H1 (cell line): ENCODE data around the gene GPX4. TPM values are rescaled to one million over a fixed set of nuclear protein-coding genes. Genes with fewer than 3 reads are reported as not detected.

ENCODE experiments used
- ATF2 ChIP-seq: IDR thresholded peaks from 2 replicates; pipeline ENCODE4 v1.6.1; 2012; ENCODE audit warnings: low read length, inconsistent platforms
- BCL11A ChIP-seq, 2 experiments: IDR thresholded peaks; one replicate each; pipeline ENCODE4 v1.6.1; 2011; ENCODE audit warnings: low read depth in 2 of 2, low read length in 2 of 2, mild to moderate bottlenecking in 2 of 2
- CBX5 ChIP-seq: fragments of 300-800, 300-1000 bp; sonication (generic); IDR thresholded peaks from 2 replicates; pipeline ENCODE4 v1.7.1; 2016; ENCODE audit warnings: antibody characterized with exemption, low read length, low read depth
- CTBP2 ChIP-seq: IDR thresholded peaks from 2 replicates; pipeline ENCODE4 v1.7.0; 2011; ENCODE audit warnings: borderline replicate concordance, mild to moderate bottlenecking, moderate library complexity, mixed read lengths, low read length; ENCODE audit not compliant: insufficient read depth, insufficient read length
- HDAC6 ChIP-seq: IDR thresholded peaks from one replicate; pipeline ENCODE4 v1.7.1; 2012; ENCODE audit warnings: low read depth, mild to moderate bottlenecking, inconsistent platforms, low read length, moderate library complexity
- JUND ChIP-seq: IDR thresholded peaks from 2 replicates; pipeline ENCODE4 v1.6.1; 2011; ENCODE audit warnings: mild to moderate bottlenecking, improper control_type of control experiment, low read length
- USF2 ChIP-seq: IDR thresholded peaks from 2 replicates; pipeline ENCODE4 v1.6.1; 2011; ENCODE audit warnings: low read length, improper control_type of control experiment
- YY1 ChIP-seq: IDR thresholded peaks from 2 replicates; pipeline ENCODE4 v1.6.1; 2011; ENCODE audit warnings: low read depth, mild to moderate bottlenecking, low read length
- polyA plus RNA-seq, 7 experiments: library from polyadenylated mRNA; depleted of rRNA in 3 of 7; stranded (reverse) in 5 of 7; unstranded in 2 of 7; fragments of >200 nt in 5 of 7; fragments of 200-250 nt in 2 of 7; gene quantifications; 1 replicate in 5 of 7; 2 replicates in 1 of 7; 4 replicates in 1 of 7; pipeline versions ENCODE4 v1.2.1 to v1.2.3, GENCODE V29; 2011 to 2013; ENCODE audit warnings: missing spikeins in 2 of 7, mixed read lengths in 2 of 7
- total RNA-seq: library from RNA; stranded (reverse); fragmentation: NEBNext Ultra II Directional; extraction: Animal tissue kit (Norgen Biotek cat#: 25700); gene quantifications from 2 replicates; pipeline ENCODE4 v1.2.1, GENCODE V29; 2021

Gene GPX4
- total and polyA plus RNA-seq, 2 of the 8 experiments (the other 6 are each of a cell fraction or from before 2014, with no cell fraction given) = 342 to 693 TPM

GRCh38 chr19:1080360-1081161 lies 23.2 kb upstream of the GPX4 start (continued):
- TF ChIP-seq ATF2 (no peak), YY1 (no peak), JUND (no peak), BCL11A (IDR thresholded peaks at IDR 0.05; ENCODE audit: low read depth in 2 of 2, low read length in 2 of 2) (no peak), CBX5 (no peak), CTBP2 (no peak), USF2 (no peak), HDAC6 (no peak)
